NCI-H748 (cell line): ENCODE measurements around the gene TNC.

Experiments used
- DNase-seq: peaks from one replicate; lab custom pipeline; 2025; ENCODE audit not compliant: unreplicated experiment; lab: John Stamatoyannopoulos, UW

TNC gene

GRCh38 chr9:115015018-115015635, 102.8 kb downstream of the TNC start:
- peak; percentile 42 for DNase-seq

DNA sequence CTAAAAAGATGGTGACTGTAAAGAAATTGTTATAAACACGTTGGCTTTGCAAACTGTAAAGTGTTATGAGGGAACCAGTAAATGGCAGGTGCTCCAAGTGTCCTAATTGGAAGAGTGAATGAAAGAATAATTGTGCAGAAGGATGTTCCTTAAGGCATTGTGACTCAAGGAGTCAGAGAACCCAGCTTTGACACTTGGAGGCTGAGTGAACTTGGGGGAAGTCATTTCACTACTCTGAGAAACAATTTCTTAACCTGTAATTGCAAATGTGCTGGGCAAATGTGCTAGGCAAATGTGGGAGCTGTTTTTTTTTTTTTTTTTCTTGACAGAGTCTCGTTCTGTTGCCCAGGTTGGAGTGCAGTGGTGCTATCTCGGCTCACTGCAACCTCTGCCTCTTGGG, 103.5 kb downstream of the TNC start:
- no peak for DNase-seq

GRCh38 chr9:115013998-115014397, 104.0 kb downstream of the TNC start:
- peak; percentile 77 for DNase-seq

- DNase-seq = no peak
These were observed 105.5 kb downstream of the TNC start for GRCh38 chr9:115012486-115012885.

GRCh38 chr9:115010874-115011273, 107.1 kb downstream of the TNC start:
- DNase-seq = no peak

DNA sequence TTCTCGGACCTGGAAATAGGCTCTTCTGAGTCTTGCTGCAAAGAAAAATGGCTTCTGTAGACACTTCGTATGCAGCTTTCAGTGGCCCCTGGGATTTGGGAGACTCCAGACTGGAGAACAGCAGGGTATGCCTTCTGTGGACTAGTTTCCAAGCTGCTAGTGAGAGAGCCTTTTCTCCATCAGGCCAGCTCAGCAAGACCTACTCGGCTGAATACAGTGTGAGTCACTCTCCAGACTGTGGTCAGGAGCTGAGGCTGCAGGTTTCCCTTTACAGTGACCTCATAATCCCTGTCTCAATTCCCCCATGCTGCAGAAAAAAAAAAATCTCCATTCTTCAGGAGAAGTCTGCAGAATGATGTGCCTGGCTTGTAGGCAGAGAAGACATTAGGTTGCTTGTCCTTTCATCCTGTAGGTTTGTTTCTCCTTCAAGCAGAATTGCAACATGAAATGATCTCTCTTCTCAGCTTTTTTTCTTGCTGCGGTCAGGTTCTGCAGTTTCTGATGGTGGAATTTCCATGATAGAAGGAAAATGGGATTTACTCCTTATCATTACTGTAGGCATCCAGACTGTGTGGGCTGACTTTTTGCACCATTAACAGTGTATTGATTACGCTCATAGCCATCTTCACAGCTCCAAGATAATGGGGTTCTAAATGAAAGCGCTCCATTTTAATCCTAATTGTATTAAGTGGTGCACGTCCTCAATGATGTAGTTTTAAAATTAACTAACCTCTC, 109.3 kb downstream of the TNC start:
- DNase-seq = no peak

GRCh38 chr9:115006660-115007059, 111.3 kb downstream of the TNC start:
- DNase-seq = no peak

- no peak for DNase-seq
These were observed 112.6 kb downstream of the TNC start for GRCh38 chr9:115005322-115005721.

DNA sequence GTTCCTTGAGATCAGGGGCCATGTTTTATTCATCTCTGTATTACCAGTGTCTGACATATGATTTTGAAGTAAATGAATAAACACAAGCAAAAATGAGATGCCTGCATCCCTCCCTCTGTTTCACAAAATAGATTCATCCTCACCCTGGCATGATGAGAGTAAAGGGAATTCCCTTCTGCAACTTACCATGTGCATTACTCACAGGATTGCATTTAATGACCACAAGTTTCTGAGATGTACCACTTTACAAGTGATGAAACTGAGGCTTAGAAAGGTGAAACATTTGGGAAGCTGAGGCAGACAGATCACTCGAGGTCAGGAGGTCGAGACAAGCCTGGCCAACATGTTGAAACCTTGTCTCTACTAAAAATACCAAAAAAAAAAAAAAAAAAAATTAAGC, 113.4 kb downstream of the TNC start:
- DNase-seq = no peak

DNA sequence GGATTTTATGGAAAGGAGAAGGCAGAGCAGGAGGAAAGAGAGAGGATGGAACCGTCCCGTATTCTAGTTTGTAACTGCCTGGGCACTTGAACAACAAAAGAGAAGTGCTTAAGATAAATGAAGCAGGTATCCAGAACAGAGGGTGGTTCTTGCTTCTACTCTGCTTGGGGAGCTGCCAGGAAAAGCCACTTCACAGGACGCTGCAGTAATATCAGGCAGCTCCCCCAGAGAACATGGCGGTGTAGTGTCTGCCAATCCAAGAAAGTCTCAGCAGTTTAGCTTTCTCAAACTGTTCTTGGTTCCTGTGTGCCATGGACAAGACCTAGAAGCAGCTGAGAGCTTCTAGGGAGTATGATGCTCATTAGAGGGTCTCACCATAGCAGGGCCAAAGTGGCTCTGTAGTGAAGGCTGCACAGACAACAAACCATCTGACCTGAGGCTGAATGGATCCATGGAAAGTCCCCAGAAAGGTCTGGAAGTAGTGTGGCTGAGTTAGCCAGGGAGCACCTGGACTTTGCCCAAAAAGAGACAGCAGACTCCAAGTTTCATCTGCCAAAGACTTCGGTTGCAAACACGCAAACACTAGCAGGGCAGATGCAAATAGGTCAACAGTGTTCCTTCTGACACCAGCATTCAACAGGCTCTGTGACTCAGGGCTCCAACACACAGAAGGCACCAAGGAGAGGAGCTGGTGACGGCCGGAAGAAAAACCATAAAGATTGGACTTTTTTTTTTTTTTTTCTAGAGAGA, 115.4 kb downstream of the TNC start:
- no peak for DNase-seq

GRCh38 chr9:115000217-115000639, 117.7 kb downstream of the TNC start:
- DNase-seq = no peak

GRCh38 chr9:114998326-114998725, 119.6 kb downstream of the TNC start:
- DNase-seq = no peak

- no peak for DNase-seq
These were observed 122.2 kb downstream of the TNC start for GRCh38 chr9:114995681-114996221.

DNA sequence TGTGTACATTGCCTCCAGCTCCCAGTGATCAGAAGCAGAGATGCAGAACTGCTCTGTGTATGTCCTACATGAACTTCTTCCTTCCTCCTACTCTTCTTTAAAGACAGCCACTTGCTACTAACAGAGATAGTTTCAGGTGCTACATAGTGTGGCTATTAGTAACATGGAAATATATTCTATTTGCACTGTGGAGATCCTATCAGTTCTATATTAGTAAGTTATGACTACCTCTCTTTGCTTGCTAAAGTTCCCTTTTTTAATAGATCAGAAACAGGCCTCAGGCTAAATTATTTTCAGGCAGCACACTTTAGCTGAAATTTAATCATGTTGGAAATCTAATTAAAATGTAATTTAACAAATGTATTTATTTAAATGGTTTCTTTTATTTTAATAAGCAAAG, 123.2 kb downstream of the TNC start:
- DNase-seq = no peak

DNA sequence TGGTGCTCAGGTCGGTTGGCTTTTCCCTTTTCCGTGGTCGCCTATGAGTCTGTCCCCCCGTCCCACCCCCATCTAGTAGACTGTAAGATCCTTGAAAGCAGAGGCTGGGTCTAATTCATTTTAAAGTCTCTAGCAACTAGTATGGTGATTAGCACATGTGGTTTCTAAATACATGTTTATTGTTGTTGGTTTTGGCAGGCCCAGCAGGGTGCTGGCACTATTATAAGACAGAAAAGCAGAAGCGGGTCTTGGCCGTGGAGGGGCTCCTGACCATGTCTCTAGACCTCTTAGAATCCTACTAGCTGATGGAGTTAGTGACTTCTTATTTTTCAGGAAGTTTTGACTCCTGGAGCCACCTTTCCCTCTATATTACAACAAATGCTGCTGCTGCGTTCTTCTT, 126.1 kb downstream of the TNC start:
- no peak for DNase-seq

- no peak for DNase-seq
These were observed 127.1 kb downstream of the TNC start for GRCh38 chr9:114990901-114991300.

GRCh38 chr9:114989600-114990410, 128.2 kb downstream of the TNC start:
- no peak for DNase-seq

DNA sequence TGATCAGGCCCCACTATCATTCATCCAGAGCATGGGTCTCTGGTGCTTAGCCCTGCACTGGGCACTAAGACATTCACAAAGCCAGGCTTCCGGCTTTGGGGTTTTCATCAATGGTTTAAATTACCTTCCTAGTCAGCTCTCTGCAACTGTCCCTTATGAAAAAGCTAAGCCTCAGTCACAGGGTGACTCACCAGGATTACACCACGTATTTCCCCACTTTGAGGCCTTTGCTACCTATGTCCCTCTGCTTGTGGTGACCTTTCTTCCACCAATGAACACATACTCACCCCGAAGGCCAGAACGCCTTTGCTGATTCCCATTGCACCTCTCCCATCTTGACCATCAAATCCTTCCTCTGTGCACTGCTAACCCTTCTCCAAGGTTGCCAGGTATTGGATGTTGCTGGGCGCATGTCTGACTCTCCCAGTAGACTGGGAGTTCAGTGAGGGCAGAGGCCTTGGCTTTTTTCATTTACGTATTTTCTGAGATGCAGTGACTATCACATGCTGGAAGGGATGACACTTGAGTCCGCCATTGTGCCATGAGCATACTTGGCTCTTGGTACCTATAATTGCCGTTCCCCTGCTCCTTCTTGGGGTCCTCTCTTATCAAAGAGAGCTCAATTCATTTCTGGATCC, 128.9 kb downstream of the TNC start:
- DNase-seq = no peak

DNA sequence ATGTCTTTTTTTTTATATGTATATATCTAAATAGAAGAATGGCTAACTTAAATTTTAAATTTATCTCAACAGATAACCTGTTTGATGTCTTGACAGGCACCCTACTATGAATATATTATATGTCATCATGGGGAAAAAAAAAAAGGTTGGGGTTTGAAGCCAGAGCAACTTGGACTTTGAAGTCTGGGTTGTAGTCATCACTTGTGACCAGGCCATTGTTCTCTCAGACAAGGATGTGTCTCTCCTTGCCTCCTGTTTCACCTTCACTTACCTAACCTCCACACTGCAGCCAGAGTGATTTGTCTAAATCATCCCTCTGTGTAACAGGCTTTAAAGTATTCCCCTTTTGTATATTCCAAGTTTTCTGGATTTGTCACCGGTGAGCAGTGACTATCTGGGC, 130.8 kb downstream of the TNC start:
- no peak for DNase-seq

DNA sequence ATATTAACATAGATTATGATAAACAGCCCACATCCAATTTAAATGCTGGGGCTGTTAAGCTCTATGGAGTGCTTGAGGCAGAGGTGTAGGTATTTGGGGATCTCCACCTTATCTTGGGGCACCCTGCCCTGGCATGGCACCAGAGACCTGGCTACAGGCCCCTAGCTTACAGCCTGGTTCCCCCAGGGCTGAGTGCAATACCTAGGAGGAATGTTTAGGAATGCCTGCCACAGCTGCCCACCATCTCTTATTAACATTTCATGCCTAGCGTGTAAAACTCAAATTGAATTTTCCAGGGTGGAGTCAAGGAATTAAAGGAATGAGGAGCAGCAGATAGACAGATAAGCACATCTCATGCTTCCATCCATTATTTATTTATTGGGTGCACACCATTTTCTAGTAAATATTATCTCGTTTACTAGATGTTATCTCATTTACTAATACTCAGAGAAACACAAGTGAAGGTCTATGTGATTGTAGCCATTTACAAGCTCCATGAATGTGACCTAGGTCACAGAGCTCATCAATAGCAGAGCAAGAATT, 131.9 kb downstream of the TNC start:
- no peak for DNase-seq
